H1 (cell line): ENCODE data around the gene ZNF672. TPM values are rescaled to one million over a fixed set of nuclear protein-coding genes. Genes with fewer than 3 reads are reported as not detected.

Experiments
- EGR1 ChIP-seq: IDR thresholded peaks from 2 replicates; pipeline ENCODE4 v1.6.1; 2011; ENCODE audit warnings: low read depth, low read length, borderline replicate concordance
- KDM1A ChIP-seq: fragments of 200-600, 300-600 bp; sonication (generic); IDR thresholded peaks from 2 replicates; pipeline ENCODE4 v1.7.1; 2016; ENCODE audit warnings: mild to moderate bottlenecking, low read length, borderline replicate concordance
- KDM5A ChIP-seq: fragments of 200-600 bp; IDR thresholded peaks from 2 replicates; pipeline ENCODE4 v1.7.1; 2012; ENCODE audit warnings: mild to moderate bottlenecking, low read length, inconsistent platforms, mixed read lengths
- TAF1 ChIP-seq: IDR thresholded peaks from 2 replicates; pipeline ENCODE4 v1.6.1; 2011; ENCODE audit warnings: mild to moderate bottlenecking, low read depth, low read length
- polyA plus RNA-seq, 7 experiments: library from polyadenylated mRNA; depleted of rRNA in 3 of 7; stranded (reverse) in 5 of 7; unstranded in 2 of 7; fragments of >200 nt in 5 of 7; fragments of 200-250 nt in 2 of 7; gene quantifications; 1 replicate in 5 of 7; 2 replicates in 1 of 7; 4 replicates in 1 of 7; pipeline versions ENCODE4 v1.2.1 to v1.2.3, GENCODE V29; 2011 to 2013; ENCODE audit warnings: missing spikeins in 2 of 7, mixed read lengths in 2 of 7
- total RNA-seq: library from RNA; stranded (reverse); fragmentation: NEBNext Ultra II Directional; extraction: Animal tissue kit (Norgen Biotek cat#: 25700); gene quantifications from 2 replicates; pipeline ENCODE4 v1.2.1, GENCODE V29; 2021
- TF ChIP-seq, protein P1 (sequence below): fragments of 300-600 bp; sonication (generic); IDR thresholded peaks from 2 replicates; pipeline ENCODE4 v1.7.1; 2012; ENCODE audit warnings: low read length, moderate library complexity, mild to moderate bottlenecking, inconsistent platforms; ENCODE audit not compliant: insufficient replicate concordance

Gene ZNF672
- total and polyA plus RNA-seq, 2 of the 8 experiments (the other 6 are each of a cell fraction or from before 2014, with no cell fraction given): 30.7 to 40.4 TPM

DNA sequence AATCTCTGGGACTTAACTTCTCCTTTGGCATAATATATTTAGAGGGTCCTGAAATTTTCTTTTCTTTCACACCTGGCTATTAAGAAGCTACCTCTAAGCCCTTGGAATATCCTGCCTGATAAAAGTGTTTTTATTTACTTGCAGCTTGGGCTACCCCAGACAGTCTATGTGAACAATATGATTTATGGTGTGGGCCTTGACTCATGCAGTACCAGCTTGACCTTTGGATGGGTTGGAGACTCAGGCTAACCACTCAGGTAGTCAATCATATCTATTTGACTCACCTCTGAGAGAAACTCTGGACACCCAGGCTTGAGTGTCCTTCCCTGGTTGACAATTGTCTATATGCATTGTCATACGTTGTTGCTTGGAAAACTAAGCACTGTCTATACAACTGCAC is 54.6 kb downstream of the ZNF672 start (continued):
- TF ChIP-seq, protein P1, sequence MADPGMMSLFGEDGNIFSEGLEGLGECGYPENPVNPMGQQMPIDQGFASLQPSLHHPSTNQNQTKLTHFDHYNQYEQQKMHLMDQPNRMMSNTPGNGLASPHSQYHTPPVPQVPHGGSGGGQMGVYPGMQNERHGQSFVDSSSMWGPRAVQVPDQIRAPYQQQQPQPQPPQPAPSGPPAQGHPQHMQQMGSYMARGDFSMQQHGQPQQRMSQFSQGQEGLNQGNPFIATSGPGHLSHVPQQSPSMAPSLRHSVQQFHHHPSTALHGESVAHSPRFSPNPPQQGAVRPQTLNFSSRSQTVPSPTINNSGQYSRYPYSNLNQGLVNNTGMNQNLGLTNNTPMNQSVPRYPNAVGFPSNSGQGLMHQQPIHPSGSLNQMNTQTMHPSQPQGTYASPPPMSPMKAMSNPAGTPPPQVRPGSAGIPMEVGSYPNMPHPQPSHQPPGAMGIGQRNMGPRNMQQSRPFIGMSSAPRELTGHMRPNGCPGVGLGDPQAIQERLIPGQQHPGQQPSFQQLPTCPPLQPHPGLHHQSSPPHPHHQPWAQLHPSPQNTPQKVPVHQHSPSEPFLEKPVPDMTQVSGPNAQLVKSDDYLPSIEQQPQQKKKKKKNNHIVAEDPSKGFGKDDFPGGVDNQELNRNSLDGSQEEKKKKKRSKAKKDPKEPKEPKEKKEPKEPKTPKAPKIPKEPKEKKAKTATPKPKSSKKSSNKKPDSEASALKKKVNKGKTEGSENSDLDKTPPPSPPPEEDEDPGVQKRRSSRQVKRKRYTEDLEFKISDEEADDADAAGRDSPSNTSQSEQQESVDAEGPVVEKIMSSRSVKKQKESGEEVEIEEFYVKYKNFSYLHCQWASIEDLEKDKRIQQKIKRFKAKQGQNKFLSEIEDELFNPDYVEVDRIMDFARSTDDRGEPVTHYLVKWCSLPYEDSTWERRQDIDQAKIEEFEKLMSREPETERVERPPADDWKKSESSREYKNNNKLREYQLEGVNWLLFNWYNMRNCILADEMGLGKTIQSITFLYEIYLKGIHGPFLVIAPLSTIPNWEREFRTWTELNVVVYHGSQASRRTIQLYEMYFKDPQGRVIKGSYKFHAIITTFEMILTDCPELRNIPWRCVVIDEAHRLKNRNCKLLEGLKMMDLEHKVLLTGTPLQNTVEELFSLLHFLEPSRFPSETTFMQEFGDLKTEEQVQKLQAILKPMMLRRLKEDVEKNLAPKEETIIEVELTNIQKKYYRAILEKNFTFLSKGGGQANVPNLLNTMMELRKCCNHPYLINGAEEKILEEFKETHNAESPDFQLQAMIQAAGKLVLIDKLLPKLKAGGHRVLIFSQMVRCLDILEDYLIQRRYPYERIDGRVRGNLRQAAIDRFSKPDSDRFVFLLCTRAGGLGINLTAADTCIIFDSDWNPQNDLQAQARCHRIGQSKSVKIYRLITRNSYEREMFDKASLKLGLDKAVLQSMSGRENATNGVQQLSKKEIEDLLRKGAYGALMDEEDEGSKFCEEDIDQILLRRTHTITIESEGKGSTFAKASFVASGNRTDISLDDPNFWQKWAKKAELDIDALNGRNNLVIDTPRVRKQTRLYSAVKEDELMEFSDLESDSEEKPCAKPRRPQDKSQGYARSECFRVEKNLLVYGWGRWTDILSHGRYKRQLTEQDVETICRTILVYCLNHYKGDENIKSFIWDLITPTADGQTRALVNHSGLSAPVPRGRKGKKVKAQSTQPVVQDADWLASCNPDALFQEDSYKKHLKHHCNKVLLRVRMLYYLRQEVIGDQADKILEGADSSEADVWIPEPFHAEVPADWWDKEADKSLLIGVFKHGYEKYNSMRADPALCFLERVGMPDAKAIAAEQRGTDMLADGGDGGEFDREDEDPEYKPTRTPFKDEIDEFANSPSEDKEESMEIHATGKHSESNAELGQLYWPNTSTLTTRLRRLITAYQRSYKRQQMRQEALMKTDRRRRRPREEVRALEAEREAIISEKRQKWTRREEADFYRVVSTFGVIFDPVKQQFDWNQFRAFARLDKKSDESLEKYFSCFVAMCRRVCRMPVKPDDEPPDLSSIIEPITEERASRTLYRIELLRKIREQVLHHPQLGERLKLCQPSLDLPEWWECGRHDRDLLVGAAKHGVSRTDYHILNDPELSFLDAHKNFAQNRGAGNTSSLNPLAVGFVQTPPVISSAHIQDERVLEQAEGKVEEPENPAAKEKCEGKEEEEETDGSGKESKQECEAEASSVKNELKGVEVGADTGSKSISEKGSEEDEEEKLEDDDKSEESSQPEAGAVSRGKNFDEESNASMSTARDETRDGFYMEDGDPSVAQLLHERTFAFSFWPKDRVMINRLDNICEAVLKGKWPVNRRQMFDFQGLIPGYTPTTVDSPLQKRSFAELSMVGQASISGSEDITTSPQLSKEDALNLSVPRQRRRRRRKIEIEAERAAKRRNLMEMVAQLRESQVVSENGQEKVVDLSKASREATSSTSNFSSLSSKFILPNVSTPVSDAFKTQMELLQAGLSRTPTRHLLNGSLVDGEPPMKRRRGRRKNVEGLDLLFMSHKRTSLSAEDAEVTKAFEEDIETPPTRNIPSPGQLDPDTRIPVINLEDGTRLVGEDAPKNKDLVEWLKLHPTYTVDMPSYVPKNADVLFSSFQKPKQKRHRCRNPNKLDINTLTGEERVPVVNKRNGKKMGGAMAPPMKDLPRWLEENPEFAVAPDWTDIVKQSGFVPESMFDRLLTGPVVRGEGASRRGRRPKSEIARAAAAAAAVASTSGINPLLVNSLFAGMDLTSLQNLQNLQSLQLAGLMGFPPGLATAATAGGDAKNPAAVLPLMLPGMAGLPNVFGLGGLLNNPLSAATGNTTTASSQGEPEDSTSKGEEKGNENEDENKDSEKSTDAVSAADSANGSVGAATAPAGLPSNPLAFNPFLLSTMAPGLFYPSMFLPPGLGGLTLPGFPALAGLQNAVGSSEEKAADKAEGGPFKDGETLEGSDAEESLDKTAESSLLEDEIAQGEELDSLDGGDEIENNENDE: no peak
- no peak for TF ChIP-seq KDM5A
- TF ChIP-seq TAF1: no peak
- no peak for TF ChIP-seq KDM1A
- TF ChIP-seq EGR1: no peak
